Hepatocyte (in vitro differentiated cells): ENCODE data around the gene PLVAP.

ENCODE experiments used
- EZH2 ChIP-seq: fragments of 200-600 bp; sonication (generic); IDR thresholded peaks from 2 replicates; pipeline ENCODE4 v1.6.1; 2016; ENCODE audit warnings: antibody characterized with exemption, mild to moderate bottlenecking, borderline replicate concordance
- EZH2phosphoT487 ChIP-seq: fragments of 200-600 bp; sonication (generic); IDR thresholded peaks from one replicate; pipeline ENCODE4 v1.6.1; 2018; ENCODE audit warnings: antibody characterized with exemption, mild to moderate bottlenecking, low read depth, moderate library complexity; ENCODE audit not compliant: unreplicated experiment, severe bottlenecking
- TF ChIP-seq, protein P1 (sequence below): fragments of 200-600 bp; sonication (generic); IDR thresholded peaks from 2 replicates; pipeline ENCODE4 v1.5.1; 2016; ENCODE audit warnings: antibody characterized with exemption, mild to moderate bottlenecking; ENCODE audit not compliant: poor library complexity

DNA sequence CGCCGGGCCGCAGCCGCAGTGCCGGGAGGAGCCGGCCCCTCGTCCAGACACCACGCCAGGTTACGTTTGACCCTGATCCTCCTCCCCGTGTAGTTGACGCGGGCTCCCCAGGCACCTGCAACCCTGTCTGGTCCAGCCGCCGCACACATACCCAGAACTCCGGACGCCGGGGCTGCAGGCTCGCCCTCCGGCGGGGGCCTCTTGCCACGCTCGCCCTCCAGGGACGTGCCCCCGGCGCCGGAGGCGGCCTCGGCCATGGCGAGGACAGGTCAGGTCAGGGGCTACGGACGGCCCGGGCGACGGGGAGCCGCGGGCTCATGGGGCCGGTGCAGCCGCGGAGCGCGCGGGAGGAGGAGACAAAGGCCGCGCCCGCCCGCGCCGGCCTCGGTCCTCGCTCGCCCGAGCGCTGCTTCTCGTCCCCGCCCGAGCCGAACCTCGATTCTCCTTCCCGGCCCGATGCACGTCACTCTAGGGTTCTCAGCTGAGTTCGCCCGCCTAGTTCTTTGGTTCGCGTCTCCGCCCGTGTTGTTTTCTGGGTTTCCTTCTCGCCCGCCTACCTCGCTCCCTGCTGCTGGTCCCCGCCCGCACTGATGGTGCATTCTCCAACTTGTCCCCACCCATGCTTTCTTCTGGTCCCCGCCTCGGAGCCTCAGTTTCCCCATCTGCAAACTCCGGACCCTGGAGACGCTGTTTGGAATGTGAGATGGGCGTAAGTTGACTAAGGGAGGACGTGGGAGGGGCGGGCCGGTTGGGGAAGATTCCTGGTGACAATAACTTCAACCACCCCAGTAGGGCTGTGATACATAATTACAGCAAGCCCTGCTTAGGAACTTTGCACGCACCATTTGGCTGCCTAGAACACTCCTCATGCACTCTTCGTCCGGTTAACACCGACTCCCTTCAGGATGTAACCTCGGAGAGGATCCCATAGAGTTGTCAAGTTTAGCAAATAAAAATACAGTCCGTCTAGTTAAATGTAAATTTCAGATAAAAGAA, 42.4 kb downstream of the PLVAP start, which contains the start of gene ANO8:
- TF ChIP-seq EZH2phosphoT487 = no peak
- TF ChIP-seq, protein P1, sequence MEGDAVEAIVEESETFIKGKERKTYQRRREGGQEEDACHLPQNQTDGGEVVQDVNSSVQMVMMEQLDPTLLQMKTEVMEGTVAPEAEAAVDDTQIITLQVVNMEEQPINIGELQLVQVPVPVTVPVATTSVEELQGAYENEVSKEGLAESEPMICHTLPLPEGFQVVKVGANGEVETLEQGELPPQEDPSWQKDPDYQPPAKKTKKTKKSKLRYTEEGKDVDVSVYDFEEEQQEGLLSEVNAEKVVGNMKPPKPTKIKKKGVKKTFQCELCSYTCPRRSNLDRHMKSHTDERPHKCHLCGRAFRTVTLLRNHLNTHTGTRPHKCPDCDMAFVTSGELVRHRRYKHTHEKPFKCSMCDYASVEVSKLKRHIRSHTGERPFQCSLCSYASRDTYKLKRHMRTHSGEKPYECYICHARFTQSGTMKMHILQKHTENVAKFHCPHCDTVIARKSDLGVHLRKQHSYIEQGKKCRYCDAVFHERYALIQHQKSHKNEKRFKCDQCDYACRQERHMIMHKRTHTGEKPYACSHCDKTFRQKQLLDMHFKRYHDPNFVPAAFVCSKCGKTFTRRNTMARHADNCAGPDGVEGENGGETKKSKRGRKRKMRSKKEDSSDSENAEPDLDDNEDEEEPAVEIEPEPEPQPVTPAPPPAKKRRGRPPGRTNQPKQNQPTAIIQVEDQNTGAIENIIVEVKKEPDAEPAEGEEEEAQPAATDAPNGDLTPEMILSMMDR = no peak
- no peak for TF ChIP-seq EZH2
